K562 (cell line): ENCODE results near the gene PDPK1. TPM values are rescaled to one million over a fixed set of nuclear protein-coding genes. Genes with fewer than 3 reads are reported as not detected.

Experiments
- CBFA2T2 ChIP-seq: fragments of 450-650 bp; conservative IDR thresholded peaks from 2 replicates; pipeline ENCODE4 v1.6.1; 2017; ENCODE audit warnings: mild to moderate bottlenecking
- FOS ChIP-seq: IDR thresholded peaks from 3 replicates; pipeline ENCODE4 v1.6.1; 2011; ENCODE audit not compliant: insufficient read length; ENCODE audit errors: extremely low read depth
- IRF2 ChIP-seq: sonication (generic); formaldehyde crosslinking; IDR thresholded peaks from 2 replicates; pipeline ENCODE4 v1.8.1; 2022; ENCODE audit warnings: mild to moderate bottlenecking, missing genetic modification reagents
- KLF6 ChIP-seq: fragments of 250-450 bp; sonication (Bioruptor Pico); IDR thresholded peaks from 2 replicates; pipeline ENCODE4 v1.4.0; 2020; ENCODE audit warnings: mild to moderate bottlenecking, moderate library complexity, borderline replicate concordance
- LEF1 ChIP-seq: fragments of 450-650 bp; IDR thresholded peaks from 2 replicates; pipeline ENCODE4 v1.6.1; 2016; ENCODE audit warnings: mild to moderate bottlenecking
- NR2C2 ChIP-seq, 2 experiments: fragments of 200-800 bp in 1 of 2; sonication (Bioruptor generic) in 1 of 2; sonication (generic) in 1 of 2; formaldehyde crosslinking in 1 of 2; IDR thresholded peaks; 2 replicates each; pipeline versions ENCODE4 v1.6.1 to v1.8.0; 2016 to 2022; ENCODE audit warnings: mild to moderate bottlenecking in 1 of 2, missing compliant biosample characterization in 1 of 2, missing genetic modification characterization in 1 of 2, missing genetic modification reagents in 1 of 2
- RAD21 ChIP-seq, 2 experiments: fragments of 250-450 bp in 1 of 2; fragments of 450-650 bp in 1 of 2; sonication (Bioruptor Pico) in 1 of 2; formaldehyde crosslinking in 1 of 2; IDR thresholded peaks in 1 of 2; conservative IDR thresholded peaks in 1 of 2; 2 replicates each; pipeline versions ENCODE4 v1.4.0 to v1.8.0; 2020 to 2022; ENCODE audit warnings: mild to moderate bottlenecking in 2 of 2, moderate library complexity in 1 of 2
- RAD51 ChIP-seq: fragments of 450-650 bp; IDR thresholded peaks from 2 replicates; pipeline ENCODE4 v1.7.1; 2016; ENCODE audit warnings: low read depth, mild to moderate bottlenecking, borderline replicate concordance
- RBM22 ChIP-seq: fragments of 200-400 bp; formaldehyde crosslinking; IDR thresholded peaks from 2 replicates; pipeline ENCODE4 v1.6.1; 2018; ENCODE audit warnings: low read length, low read depth; ENCODE audit not compliant: poor library complexity, severe bottlenecking
- SMAD3 ChIP-seq: fragments of 450-650 bp; formaldehyde crosslinking; conservative IDR thresholded peaks from 2 replicates; pipeline ENCODE4 v1.4.0; 2020; ENCODE audit warnings: mild to moderate bottlenecking
- SREBF1 ChIP-seq: fragments of 150-350 bp; IDR thresholded peaks from 2 replicates; pipeline ENCODE4 v1.6.1; 2014; ENCODE audit warnings: antibody characterized with exemption, low read depth, low read length, borderline replicate concordance
- STAT5A ChIP-seq: IDR thresholded peaks from 2 replicates; pipeline ENCODE4 v1.6.1; 2012; ENCODE audit warnings: low read length, inconsistent platforms, borderline replicate concordance
- THRAP3 ChIP-seq: fragments of 450-650 bp; IDR thresholded peaks from 2 replicates; pipeline ENCODE4 v1.6.1; 2016; ENCODE audit warnings: mild to moderate bottlenecking, inconsistent platforms, borderline replicate concordance
- ZNF280B ChIP-seq: fragments of 250-450 bp; sonication (Bioruptor Pico); IDR thresholded peaks from 2 replicates; pipeline ENCODE4 v1.5.1; 2021; ENCODE audit warnings: mild to moderate bottlenecking
- ZNF407 ChIP-seq: fragments of 450-650 bp; IDR thresholded peaks from 2 replicates; pipeline ENCODE4 v1.6.1; 2016; ENCODE audit warnings: low read depth
- ZSCAN29 ChIP-seq: fragments of 450-650 bp; IDR thresholded peaks from 2 replicates; pipeline ENCODE4 v1.6.1; 2017
- polyA plus RNA-seq, 8 experiments: library from polyadenylated mRNA; depleted of rRNA in 4 of 8; stranded (reverse) in 5 of 8; unstranded in 3 of 8; fragments of >200 nt; fragmentation: Nextera tagmentation in 2 of 8; fragmentation: Illumina TruSeq in 1 of 8; extraction: Ambion mirVana in 2 of 8; extraction: Trizol in 1 of 8; gene quantifications; 2 replicates each; pipeline versions ENCODE4 v1.2.1 to v1.2.3, GENCODE V29; 2011 to 2014; ENCODE audit warnings: inconsistent platforms in 1 of 8, missing spikeins in 1 of 8
- total RNA-seq, 7 experiments: library from RNA; depleted of rRNA in 6 of 7; stranded (reverse); fragments of >200 nt in 6 of 7; fragmentation: Illumina TruSeq in 2 of 7; extraction: Trizol in 2 of 7; gene quantifications; 2 replicates each; pipeline versions ENCODE4 v1.2.1 to v1.2.3, GENCODE V29; 2011 to 2021; ENCODE audit warnings: low replicate concordance in 1 of 7
- TF ChIP-seq, protein P1 (sequence below): conservative IDR thresholded peaks from 2 replicates; pipeline ENCODE4 v1.6.1; 2011; ENCODE audit warnings: low read depth, mild to moderate bottlenecking, low read length; ENCODE audit not compliant: control insufficient read depth

The PDPK1 gene
- total and polyA plus RNA-seq, 9 of the 15 experiments (the other 6 are each of a cell fraction or from before 2014, with no cell fraction given) = 4.0 to 37.2 (median 18.7) TPM

GRCh38 chr16:2520097-2520783, 17.6 kb upstream of the PDPK1 start, which contains the start of gene AMDHD2 (continued):
- peak; percentile 98 for TF ChIP-seq RAD51
- peak; percentile 90 for TF ChIP-seq FOS
- no peak for TF ChIP-seq ZNF407
- TF ChIP-seq IRF2 (CRISPR knock-in tag) = no peak
- TF ChIP-seq SREBF1 = peak; percentile 77; the same call in 1 of the 2 replicates
- TF ChIP-seq STAT5A = peak; percentile 23; the same call in 1 of the 2 replicates
- TF ChIP-seq LEF1 = no peak
- TF ChIP-seq CBFA2T2 = peak; percentile 96
- no peak for TF ChIP-seq NR2C2 (CRISPR knock-in tag; IDR thresholded peaks at IDR 0.05)
- peak; percentile 56 for TF ChIP-seq NR2C2 (tag; IDR thresholded peaks at IDR 0.05)
- TF ChIP-seq SMAD3 (CRISPR knock-in tag) = no peak
- TF ChIP-seq THRAP3 = no peak
- no peak for TF ChIP-seq KLF6 (CRISPR knock-in tag)
- TF ChIP-seq ZNF280B (CRISPR knock-in tag) = no peak
- 0 out of 4 replicates have a peak, but pooled peaks of 1 of the 2 experiments have one; percentile 4 for TF ChIP-seq RAD21 (CRISPR knock-in tag; conservative IDR thresholded peaks at IDR 0.05 in 1 of 2, IDR thresholded peaks at IDR 0.05 in 1 of 2)
- no peak for TF ChIP-seq ZSCAN29
- TF ChIP-seq RBM22 = peak; percentile 90
- TF ChIP-seq, protein P1, sequence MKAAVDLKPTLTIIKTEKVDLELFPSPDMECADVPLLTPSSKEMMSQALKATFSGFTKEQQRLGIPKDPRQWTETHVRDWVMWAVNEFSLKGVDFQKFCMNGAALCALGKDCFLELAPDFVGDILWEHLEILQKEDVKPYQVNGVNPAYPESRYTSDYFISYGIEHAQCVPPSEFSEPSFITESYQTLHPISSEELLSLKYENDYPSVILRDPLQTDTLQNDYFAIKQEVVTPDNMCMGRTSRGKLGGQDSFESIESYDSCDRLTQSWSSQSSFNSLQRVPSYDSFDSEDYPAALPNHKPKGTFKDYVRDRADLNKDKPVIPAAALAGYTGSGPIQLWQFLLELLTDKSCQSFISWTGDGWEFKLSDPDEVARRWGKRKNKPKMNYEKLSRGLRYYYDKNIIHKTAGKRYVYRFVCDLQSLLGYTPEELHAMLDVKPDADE = peak; percentile 86
